Smooth muscle cell of bladder (primary cell): ENCODE data around the gene GEMIN2. TPM values are rescaled to one million over a fixed set of nuclear protein-coding genes. Genes with fewer than 3 reads are reported as not detected.

Experiments used
- total RNA-seq: library from RNA; depleted of rRNA; stranded (reverse); fragments of >200 nt; gene quantifications from 2 replicates; pipeline ENCODE4 v1.2.3, GENCODE V29; 2014

GEMIN2 gene, protein sequence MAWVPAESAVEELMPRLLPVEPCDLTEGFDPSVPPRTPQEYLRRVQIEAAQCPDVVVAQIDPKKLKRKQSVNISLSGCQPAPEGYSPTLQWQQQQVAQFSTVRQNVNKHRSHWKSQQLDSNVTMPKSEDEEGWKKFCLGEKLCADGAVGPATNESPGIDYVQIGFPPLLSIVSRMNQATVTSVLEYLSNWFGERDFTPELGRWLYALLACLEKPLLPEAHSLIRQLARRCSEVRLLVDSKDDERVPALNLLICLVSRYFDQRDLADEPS
- total RNA-seq, result 15.6 and 20.5 TPM in 2 replicates

DNA sequence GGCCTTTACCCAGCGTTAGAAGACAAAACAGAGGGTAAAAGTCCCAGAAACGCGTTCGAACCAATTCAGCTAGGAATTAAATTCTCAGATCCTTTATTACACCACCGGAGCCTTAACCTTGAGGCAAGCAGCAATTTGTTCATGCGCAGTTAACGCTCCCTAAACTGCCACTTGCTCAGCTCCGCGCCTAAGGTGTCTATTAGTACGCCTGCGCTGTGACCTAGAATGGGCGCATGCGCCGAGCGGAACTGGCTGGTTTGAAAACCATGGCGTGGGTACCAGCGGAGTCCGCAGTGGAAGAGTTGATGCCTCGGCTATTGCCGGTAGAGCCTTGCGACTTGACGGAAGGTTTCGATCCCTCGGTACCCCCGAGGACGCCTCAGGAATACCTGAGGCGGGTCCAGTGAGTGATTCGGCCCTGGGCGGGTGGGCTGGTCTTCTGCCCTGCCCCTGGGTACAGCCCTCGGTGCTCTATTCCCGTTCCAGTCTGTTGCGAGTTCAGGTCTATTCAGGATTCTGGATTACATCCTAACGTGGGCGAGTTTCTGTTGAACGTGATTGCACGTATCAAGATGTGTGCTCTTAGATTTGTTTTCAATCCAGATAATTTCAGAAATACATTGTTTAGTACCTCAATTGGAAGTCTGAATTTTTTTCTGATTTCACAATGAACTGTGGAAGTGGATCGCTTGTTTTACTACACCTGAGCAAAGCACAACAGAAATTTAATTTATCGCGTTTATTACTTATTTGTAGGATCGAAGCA lies at the start of gene GEMIN2:
Gene GEMIN2, plus strand, starts transcription at position 251 of the 766 bp plus-strand sequence. Its CDS starts 16 bp downstream, at position 267.

GRCh38 chr14:39102969-39103957 lies 10.9 kb upstream of the GEMIN2 start, which contains the start of gene SEC23A:
Gene SEC23A (minus strand): TSS chr14:39103235. CDS start chr14:39096118, 7,117 bp downstream.

DNA sequence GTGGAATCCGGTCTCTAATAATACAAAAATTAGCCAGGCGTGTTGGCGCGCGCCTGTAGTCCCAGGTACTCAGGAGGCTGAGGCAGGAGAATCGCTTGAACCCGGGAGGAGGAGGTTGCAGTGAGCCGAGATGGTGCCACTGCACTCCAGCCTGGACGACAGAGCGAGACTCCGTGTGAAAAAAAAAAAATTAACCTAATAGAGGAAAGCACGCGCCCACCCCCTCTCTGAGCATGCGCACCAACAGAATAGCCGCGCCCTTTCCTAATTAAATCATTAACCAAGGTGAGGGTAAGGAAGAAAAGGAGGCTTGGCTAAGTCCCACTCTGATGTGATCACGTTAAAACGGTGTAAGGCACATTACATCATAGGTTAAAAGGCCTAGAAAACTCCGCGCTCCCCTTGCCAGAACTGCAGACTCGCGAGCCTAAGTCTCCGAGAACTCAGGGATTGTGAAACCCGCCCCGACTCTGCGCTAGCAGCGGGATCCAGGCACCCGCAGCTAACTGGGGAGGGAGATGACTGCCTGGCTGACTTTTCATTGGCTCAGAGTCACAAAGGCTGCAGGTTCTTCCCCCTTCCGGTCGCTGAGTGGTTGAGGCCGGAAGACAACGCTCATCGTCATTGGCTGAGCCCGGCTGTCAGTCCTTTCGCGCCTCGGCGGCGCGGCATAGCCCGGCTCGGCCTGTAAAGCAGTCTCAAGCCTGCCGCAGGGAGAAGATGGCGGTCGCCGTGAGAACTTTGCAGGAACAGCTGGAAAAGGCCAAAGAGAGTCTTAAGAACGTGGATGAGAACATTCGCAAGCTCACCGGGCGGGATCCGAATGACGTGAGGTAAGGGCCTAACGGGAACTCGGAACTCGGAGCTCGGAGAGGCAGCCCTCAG lies 60.7 kb downstream of the GEMIN2 start, which contains the start of gene PNN:
Gene PNN, plus strand, starts transcription at position 695 of the 885 bp plus-strand sequence. Its CDS starts 26 bp downstream, at position 721.

Other genes starting within 250 kb of the GEMIN2 start
- 395 and 428 TPM in 2 replicates for gene SEC23A, start 11.1 kb upstream of the GEMIN2 start, total RNA-seq
- gene TRAPPC6B, start 56.0 kb downstream of the GEMIN2 start, total RNA-seq, result 24.2 and 26.3 TPM in 2 replicates
- 11.1 and 16.0 TPM in 2 replicates for gene PNN, start 60.9 kb downstream of the GEMIN2 start, total RNA-seq
- gene MIA2, start 119.6 kb downstream of the GEMIN2 start, total RNA-seq, result 11.9 and 14.5 TPM in 2 replicates